OCI-LY3 (cell line): ENCODE measurements around the gene RACGAP1.

ENCODE experiments used
- CTCF ChIP-seq: fragments of 200-600, 300-600 bp; sonication (generic); IDR thresholded peaks from 2 replicates; pipeline ENCODE4 v1.5.1; 2014; ENCODE audit warnings: antibody characterized with exemption, low read length, low read depth
- EZH2phosphoT487 ChIP-seq: fragments of 200-600 bp; shearing (Covaris generic); IDR thresholded peaks from 2 replicates; pipeline ENCODE4 v1.6.1; 2018; ENCODE audit warnings: antibody characterized with exemption, mixed run types, low read depth

- TF ChIP-seq CTCF (no peak), EZH2phosphoT487 (no peak)
Observed at GRCh38 chr12:50018154-50018553, 7.1 kb downstream of the RACGAP1 start.
